Measurements from ENCODE around the gene CPNE5. TPM values are rescaled to one million over a fixed set of nuclear protein-coding genes. Genes with fewer than 3 reads are reported as not detected.

CPNE5 gene
- total RNA-seq, 6 experiments from 2014 or later: 0.12 to 0.84 (median 0.23) TPM

GRCh38 chr6:36719126-36719525 lies 120.1 kb downstream of the CPNE5 start:
- Histone ChIP-seq H3K27ac (no peak overlapping the region), H3K27me3 (no peaks in the 10 kb centered on the region), H3K4me1 (no peaks in the 10 kb centered on the region), H3K36me3 (no peaks in the 10 kb centered on the region), H3K9me3 (no peaks in the 10 kb centered on the region), H3K4me3 (no peak overlapping the region)
- WGBS (ENCODE audit: insufficient coverage, low coverage, low lambda C conversion rate, missing lambda C conversion rate): 61% methylated on average over 4 of the region's 7 CpGs
- DNase-seq: peak in 1 of 3 donors; percentile 34
- intact Hi-C loops (cut with DNase I): no loop called here
- ATAC-seq: no peak
- TF ChIP-seq, protein P1, sequence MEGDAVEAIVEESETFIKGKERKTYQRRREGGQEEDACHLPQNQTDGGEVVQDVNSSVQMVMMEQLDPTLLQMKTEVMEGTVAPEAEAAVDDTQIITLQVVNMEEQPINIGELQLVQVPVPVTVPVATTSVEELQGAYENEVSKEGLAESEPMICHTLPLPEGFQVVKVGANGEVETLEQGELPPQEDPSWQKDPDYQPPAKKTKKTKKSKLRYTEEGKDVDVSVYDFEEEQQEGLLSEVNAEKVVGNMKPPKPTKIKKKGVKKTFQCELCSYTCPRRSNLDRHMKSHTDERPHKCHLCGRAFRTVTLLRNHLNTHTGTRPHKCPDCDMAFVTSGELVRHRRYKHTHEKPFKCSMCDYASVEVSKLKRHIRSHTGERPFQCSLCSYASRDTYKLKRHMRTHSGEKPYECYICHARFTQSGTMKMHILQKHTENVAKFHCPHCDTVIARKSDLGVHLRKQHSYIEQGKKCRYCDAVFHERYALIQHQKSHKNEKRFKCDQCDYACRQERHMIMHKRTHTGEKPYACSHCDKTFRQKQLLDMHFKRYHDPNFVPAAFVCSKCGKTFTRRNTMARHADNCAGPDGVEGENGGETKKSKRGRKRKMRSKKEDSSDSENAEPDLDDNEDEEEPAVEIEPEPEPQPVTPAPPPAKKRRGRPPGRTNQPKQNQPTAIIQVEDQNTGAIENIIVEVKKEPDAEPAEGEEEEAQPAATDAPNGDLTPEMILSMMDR (IDR thresholded peaks at IDR 0.05): no peak
- no peak for TF ChIP-seq POLR2A (IDR thresholded peaks at IDR 0.05)

GRCh38 chr6:36718560-36718959 lies 120.7 kb downstream of the CPNE5 start:
- no peak overlapping the region for H3K27ac ChIP-seq
- no peaks in the 10 kb centered on the region for H3K27me3 ChIP-seq
- no peaks in the 10 kb centered on the region for H3K4me1 ChIP-seq
- DNase-seq (no peak), ATAC-seq (no peak)
- TF ChIP-seq, protein P1 (IDR thresholded peaks at IDR 0.05): no peak
- no peak for TF ChIP-seq POLR2A (IDR thresholded peaks at IDR 0.05)
- no peaks in the 10 kb centered on the region for H3K36me3 ChIP-seq
- no peak overlapping the region for H3K4me3 ChIP-seq
- no peaks in the 10 kb centered on the region for H3K9me3 ChIP-seq
- intact Hi-C loops (cut with DNase I): no loop called here
- 20% methylated on average over 1 of the region's 5 CpGs for WGBS (ENCODE audit: insufficient coverage, low coverage, low lambda C conversion rate, missing lambda C conversion rate)

DNA sequence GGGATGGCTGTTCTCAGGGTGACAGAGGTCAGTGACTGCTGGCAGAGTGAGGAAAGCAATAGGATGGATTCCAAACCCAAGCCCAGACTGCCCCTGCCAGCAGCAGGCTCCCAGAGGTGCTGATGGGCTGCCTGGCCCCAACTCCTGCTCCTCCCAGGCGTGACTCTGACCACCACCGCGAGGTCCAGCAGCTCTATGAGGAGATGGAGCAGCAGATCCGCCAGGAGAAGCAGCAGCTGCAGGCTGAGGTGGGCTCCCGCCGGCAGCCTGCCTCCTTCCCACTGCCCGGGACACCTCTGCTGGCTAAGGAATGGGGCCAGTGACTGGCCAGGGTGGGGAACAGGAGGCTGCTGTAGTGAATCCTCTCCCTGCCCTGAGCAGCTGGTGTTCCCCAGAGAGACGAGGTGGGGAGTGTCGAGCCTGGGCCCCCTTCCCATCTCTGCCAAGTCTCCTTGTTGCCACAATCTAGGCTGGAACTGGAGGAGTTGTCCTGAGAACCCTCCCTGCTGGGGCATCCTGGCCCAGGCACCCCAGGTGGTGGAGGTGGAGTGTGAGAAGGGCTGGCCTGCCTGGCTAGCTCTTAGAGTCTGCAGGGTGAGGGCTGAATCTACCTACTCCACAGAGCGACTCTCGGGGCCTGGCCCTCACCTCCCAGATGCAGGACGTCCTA lies 121.2 kb downstream of the CPNE5 start:
- H3K27ac ChIP-seq: no peak overlapping the region
- H3K9me3 ChIP-seq: no peaks in the 10 kb centered on the region
- H3K4me3 ChIP-seq: no peak overlapping the region
- no peak for TF ChIP-seq POLR2A (IDR thresholded peaks at IDR 0.05)
- TF ChIP-seq, protein P1 (IDR thresholded peaks at IDR 0.05): no peak
- intact Hi-C loops (cut with DNase I): no loop called here
- H3K4me1 ChIP-seq: no peaks in the 10 kb centered on the region
- no peak for ATAC-seq
- no CpG with 5 or more reads among the region's 12 CpGs for WGBS (ENCODE audit: insufficient coverage, low coverage, low lambda C conversion rate, missing lambda C conversion rate)
- H3K27me3 ChIP-seq: no peaks in the 10 kb centered on the region
- DNase-seq: peak in 1 of 3 donors; percentile 39
- H3K36me3 ChIP-seq: no peaks in the 10 kb centered on the region

- Histone ChIP-seq H3K9me3 (no peaks in the 10 kb centered on the region), H3K27ac (no peak overlapping the region), H3K4me3 (no peak overlapping the region), H3K36me3 (no peaks in the 10 kb centered on the region), H3K27me3 (no peaks in the 10 kb centered on the region), H3K4me1 (no peaks in the 10 kb centered on the region)
- intact Hi-C loops (cut with DNase I): no loop called here
- DNase-seq: peak in 1 of 3 donors; percentile 37
- 48% methylated on average over 7 of the region's 13 CpGs for WGBS (ENCODE audit: insufficient coverage, low coverage, low lambda C conversion rate, missing lambda C conversion rate)
- TF ChIP-seq, protein P1 (IDR thresholded peaks at IDR 0.05): no peak
- no peak for TF ChIP-seq POLR2A (IDR thresholded peaks at IDR 0.05)
- no peak for ATAC-seq
Measured at GRCh38 chr6:36717231-36717825, 121.9 kb downstream of the CPNE5 start.
